ENCODE results near the gene COG1. TPM values are rescaled to one million over a fixed set of nuclear protein-coding genes. Genes with fewer than 3 reads are reported as not detected.

The COG1 gene
- total RNA-seq, 1 donor from 2014 or later: 45.6 TPM

DNA sequence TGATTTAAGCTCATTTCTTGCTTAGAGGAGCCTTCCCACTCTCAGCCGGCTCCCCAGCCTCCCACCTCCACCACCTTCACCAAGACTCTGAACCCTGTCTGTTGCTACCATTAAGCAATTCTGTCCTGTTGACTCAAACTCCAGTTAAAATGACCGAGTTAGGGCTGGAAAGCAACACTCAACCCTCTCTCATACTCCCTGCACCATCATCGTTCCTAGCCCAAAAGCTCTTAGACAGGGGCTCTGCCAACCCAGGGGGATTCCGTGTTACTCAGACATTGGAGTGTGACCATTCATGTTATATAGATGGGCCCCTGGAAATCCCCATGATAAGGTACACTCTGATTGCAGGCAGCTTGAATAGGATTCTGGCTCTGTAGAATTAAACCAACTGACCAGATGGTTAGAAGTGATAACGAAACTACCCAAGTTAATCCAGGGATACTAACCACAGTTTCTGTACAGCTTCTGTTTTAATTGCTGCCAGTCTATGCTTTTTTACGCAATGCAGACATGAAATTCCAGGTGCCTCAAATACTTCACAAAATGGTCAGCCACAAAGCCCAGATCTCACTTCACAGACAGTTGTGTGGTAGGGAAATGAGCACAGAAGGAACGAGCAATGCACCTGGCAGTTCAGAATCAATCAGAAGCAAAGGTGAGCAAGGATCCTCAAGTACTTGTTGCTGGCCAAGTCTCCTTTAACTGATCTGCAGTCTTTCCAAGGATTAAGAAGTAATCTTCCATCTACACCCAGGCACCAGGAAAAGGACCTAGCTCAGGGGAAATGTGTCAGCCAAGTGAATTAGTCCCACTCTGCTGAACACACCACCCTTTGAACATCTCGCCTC, 25.9 kb upstream of the COG1 start:
- Mint-ChIP-seq H3K9me3 (ENCODE audit: unreplicated experiment) (no peaks in the 10 kb centered on the region), H3K4me3 (ENCODE audit: unreplicated experiment) (peak overlapping the region; percentile 92), H3K27ac (ENCODE audit: unreplicated experiment) (peak overlapping the region; percentile 47), H3K27me3 (ENCODE audit: unreplicated experiment) (peaks cover 9% of the 10 kb centered on the region), H3K4me1 (ENCODE audit: unreplicated experiment) (peaks cover 55% of the 10 kb centered on the region), H3K36me3 (ENCODE audit: unreplicated experiment) (peaks cover 34% of the 10 kb centered on the region)
- TF ChIP-seq, protein P1, sequence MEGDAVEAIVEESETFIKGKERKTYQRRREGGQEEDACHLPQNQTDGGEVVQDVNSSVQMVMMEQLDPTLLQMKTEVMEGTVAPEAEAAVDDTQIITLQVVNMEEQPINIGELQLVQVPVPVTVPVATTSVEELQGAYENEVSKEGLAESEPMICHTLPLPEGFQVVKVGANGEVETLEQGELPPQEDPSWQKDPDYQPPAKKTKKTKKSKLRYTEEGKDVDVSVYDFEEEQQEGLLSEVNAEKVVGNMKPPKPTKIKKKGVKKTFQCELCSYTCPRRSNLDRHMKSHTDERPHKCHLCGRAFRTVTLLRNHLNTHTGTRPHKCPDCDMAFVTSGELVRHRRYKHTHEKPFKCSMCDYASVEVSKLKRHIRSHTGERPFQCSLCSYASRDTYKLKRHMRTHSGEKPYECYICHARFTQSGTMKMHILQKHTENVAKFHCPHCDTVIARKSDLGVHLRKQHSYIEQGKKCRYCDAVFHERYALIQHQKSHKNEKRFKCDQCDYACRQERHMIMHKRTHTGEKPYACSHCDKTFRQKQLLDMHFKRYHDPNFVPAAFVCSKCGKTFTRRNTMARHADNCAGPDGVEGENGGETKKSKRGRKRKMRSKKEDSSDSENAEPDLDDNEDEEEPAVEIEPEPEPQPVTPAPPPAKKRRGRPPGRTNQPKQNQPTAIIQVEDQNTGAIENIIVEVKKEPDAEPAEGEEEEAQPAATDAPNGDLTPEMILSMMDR (IDR thresholded peaks at IDR 0.05): no peak
- no peak for DNase-seq (ENCODE audit: extremely low spot score, unreplicated experiment)

DNA sequence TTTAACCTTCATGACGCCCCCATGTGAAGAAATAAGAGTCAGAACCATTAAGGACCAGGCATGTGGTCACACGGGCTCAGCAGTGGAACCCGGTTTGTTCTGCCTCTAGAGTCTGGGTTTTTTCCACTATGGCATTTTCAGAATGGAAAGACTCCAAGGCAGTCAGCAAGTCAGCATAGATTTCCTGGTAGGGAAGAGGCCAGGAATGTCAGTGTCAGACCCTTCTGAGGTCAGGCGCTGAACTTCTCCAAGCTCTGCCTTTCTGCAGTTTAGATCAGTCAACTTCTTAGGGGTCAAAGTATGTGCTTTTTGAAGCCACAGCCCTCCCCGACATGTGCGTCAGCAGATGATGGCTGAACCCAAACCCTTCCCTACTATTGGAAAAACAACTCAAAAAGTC, 24.2 kb upstream of the COG1 start:
- no peaks in the 10 kb centered on the region for H3K27me3 Mint-ChIP-seq (ENCODE audit: unreplicated experiment)

DNA sequence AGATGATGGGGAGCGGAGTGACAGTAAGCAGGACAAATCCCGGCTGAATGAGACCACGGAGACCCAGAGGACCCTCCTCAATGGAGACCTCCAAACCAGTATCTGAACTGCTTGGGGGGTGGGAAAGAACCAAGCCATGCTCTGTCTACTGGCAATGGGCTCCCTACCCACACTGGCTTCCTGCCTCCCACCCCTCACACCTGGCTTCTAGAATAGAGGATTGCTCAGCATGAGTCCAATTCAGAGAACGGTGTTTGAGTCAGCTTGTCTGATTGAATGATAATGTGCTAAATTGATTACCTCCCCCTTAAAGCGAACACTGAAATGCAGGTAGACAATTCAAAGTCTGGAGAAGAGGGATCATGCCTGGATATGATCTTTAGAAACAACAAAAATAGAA, 22.5 kb upstream of the COG1 start:
- Mint-ChIP-seq H3K36me3 (ENCODE audit: unreplicated experiment) (peaks cover 41% of the 10 kb centered on the region), H3K27me3 (ENCODE audit: unreplicated experiment) (no peaks in the 10 kb centered on the region), H3K9me3 (ENCODE audit: unreplicated experiment) (no peaks in the 10 kb centered on the region), H3K4me1 (ENCODE audit: unreplicated experiment) (peaks cover 40% of the 10 kb centered on the region), H3K4me3 (ENCODE audit: unreplicated experiment) (no peak overlapping the region), H3K27ac (ENCODE audit: unreplicated experiment) (no peak overlapping the region)
- TF ChIP-seq, protein P1 (IDR thresholded peaks at IDR 0.05): no peak
- no peak for DNase-seq (ENCODE audit: extremely low spot score, unreplicated experiment)

More for the DNA sequence above, 24.2 kb upstream of the COG1 start:
- Mint-ChIP-seq H3K4me3 (ENCODE audit: unreplicated experiment) (no peak overlapping the region), H3K27ac (ENCODE audit: unreplicated experiment) (no peak overlapping the region), H3K4me1 (ENCODE audit: unreplicated experiment) (peaks cover 49% of the 10 kb centered on the region), H3K36me3 (ENCODE audit: unreplicated experiment) (peaks cover 41% of the 10 kb centered on the region), H3K9me3 (ENCODE audit: unreplicated experiment) (no peaks in the 10 kb centered on the region)
- TF ChIP-seq, protein P1 (IDR thresholded peaks at IDR 0.05): no peak
- no peak for DNase-seq (ENCODE audit: extremely low spot score, unreplicated experiment)

DNA sequence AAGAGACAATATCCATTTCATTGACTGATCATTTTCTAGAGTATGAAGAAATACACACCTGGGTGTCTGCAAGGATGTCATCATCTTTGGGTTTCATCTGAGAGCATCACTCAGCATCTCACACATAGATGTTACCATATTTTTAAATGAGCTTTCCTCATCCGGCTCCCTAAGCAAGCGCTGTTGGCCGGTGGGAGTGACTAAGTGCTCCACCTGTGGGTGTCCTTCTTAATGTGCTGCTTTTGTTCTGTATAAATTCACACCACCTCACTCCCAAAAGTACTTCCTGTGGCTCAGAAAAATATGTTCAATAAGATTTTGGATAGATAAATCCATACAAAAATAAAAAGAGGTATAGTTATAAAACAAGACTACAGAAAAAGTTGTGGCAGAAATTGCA, 20.6 kb upstream of the COG1 start:
- H3K27ac Mint-ChIP-seq (ENCODE audit: unreplicated experiment): no peak overlapping the region
- no peaks in the 10 kb centered on the region for H3K9me3 Mint-ChIP-seq (ENCODE audit: unreplicated experiment)
- TF ChIP-seq, protein P1 (IDR thresholded peaks at IDR 0.05): no peak
- H3K27me3 Mint-ChIP-seq (ENCODE audit: unreplicated experiment): no peaks in the 10 kb centered on the region
- no peak overlapping the region for H3K4me3 Mint-ChIP-seq (ENCODE audit: unreplicated experiment)
- H3K36me3 Mint-ChIP-seq (ENCODE audit: unreplicated experiment): peaks cover 41% of the 10 kb centered on the region
- peaks cover 31% of the 10 kb centered on the region for H3K4me1 Mint-ChIP-seq (ENCODE audit: unreplicated experiment)
- no peak for DNase-seq (ENCODE audit: extremely low spot score, unreplicated experiment)

DNA sequence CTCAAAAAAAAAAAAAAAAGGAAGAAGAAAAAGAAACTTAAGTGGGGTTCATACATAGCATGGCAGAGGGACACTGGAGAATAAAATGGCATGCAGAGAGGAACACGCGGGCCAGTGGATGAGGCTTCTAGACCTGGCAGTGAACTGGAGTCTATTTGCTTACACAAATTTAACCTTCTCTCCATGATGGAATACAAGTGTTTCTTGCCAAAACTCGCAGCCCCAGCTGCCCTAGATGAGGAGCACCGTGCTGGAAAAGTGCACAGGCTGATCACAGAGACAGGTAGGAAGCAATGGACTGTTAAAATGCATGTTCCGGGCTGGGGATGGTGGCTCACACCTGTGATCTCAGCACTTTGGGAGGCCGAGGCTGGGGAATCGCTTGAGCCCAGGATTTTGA, 18.7 kb upstream of the COG1 start:
- no peak for DNase-seq (ENCODE audit: extremely low spot score, unreplicated experiment)
- TF ChIP-seq, protein P1 (IDR thresholded peaks at IDR 0.05): no peak
- Mint-ChIP-seq H3K36me3 (ENCODE audit: unreplicated experiment) (peaks cover 26% of the 10 kb centered on the region), H3K9me3 (ENCODE audit: unreplicated experiment) (no peaks in the 10 kb centered on the region), H3K4me3 (ENCODE audit: unreplicated experiment) (no peak overlapping the region), H3K27me3 (ENCODE audit: unreplicated experiment) (no peaks in the 10 kb centered on the region), H3K4me1 (ENCODE audit: unreplicated experiment) (peaks cover 15% of the 10 kb centered on the region), H3K27ac (ENCODE audit: unreplicated experiment) (no peak overlapping the region)

Measured in osteocyte (in vitro differentiated cells).